ENCODE data around the gene DNAJC5. TPM values are rescaled to one million over a fixed set of nuclear protein-coding genes. Genes with fewer than 3 reads are reported as not detected.

DNAJC5 gene
- 82.5 and 84.7 TPM in 2 replicates for total RNA-seq

GRCh38 chr20:63894358-63895201, at the start of gene DNAJC5:
TSS of gene DNAJC5 (plus strand) at chr20:63895126. CDS start at chr20:63928346, 33,220 bp downstream.

DNA sequence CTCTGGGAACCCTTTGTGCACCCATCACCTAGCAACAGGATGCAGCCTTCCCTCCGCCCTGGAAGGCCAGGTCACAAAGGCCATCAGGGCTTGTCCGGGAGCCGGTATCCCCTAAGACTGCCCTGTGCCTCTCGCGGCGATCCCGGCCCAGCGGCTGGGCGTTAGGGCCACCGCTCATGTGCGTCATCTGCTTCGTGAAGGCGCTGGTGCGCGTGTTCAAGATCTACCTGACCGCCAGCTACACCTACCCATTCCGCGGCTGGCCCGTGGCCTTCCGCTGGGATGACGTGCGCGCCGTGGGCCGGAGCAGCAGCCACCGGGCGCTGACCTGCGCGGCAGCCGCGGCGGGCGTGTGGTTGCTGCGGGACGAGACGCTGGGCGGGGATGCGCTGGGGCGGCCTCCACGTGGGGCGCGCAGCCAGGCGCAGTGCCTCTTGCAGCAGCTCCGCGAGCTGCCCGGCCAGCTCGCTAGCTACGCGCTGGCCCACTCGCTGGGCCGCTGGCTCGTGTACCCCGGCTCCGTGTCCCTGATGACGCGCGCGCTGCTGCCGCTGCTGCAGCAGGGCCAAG, 33.5 kb upstream of the DNAJC5 start, which contains the start of gene ABHD16B:
ABHD16B (plus strand) TSS at position 134 of the 570 bp plus-strand sequence; CDS start at position 177, 43 bp downstream.

GRCh38 chr20:63864978-63865640, 29.8 kb upstream of the DNAJC5 start, which contains the start of gene TPD52L2:
TSS of gene TPD52L2 (plus strand) at chr20:63865270. CDS start at chr20:63865366, 96 bp downstream.

DNA sequence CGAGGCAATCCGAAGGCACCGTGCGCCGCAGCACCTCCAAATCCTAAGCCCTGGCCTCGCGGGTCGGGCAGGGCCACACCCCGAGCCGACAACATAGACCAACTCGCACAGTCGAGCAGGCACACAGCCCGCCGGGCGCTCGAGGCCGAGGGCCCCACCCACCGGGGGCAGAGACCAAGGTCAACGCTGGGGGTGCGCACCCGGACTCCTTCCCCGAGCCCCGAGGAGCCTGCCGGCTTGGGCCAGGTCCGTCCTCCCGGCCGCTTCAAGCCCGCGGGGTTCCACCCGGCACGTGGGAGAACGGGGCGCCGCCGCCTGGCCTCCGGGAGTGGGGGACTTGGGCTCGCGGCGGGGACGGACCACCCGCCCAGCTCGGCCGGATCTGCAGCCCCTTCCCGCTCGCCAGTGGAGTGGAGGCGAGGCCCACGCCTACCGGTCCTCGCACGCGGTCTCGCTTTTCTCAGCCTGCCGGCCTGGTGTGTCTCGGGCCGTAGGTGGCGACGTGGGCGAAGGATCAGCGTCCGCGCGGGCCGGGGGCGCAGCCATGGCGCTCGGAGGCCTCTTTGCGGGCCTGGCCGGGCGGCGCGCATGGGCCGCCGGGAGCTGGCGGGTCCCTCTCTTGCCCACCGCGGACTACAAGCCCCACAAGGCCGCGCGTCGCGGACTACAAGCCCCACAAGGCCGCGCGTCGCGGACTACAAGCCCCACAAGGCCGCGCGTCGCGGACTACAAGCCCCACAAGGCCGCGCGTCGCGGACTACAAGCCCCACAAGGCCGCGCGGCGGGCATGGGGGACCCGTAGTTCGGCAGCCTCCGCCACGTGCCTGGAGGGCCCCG, 61.1 kb downstream of the DNAJC5 start, which contains the start of gene UCKL1:
UCKL1 (minus strand) TSS at position 590 of the 837 bp plus-strand sequence; CDS start at position 546, 44 bp downstream.

GRCh38 chr20:63969838-63970713, 75.2 kb downstream of the DNAJC5 start, which contains the start of gene ZNF512B:
TSS of gene ZNF512B (minus strand) at chr20:63969930. CDS start at chr20:63967950, 1,980 bp downstream.

DNA sequence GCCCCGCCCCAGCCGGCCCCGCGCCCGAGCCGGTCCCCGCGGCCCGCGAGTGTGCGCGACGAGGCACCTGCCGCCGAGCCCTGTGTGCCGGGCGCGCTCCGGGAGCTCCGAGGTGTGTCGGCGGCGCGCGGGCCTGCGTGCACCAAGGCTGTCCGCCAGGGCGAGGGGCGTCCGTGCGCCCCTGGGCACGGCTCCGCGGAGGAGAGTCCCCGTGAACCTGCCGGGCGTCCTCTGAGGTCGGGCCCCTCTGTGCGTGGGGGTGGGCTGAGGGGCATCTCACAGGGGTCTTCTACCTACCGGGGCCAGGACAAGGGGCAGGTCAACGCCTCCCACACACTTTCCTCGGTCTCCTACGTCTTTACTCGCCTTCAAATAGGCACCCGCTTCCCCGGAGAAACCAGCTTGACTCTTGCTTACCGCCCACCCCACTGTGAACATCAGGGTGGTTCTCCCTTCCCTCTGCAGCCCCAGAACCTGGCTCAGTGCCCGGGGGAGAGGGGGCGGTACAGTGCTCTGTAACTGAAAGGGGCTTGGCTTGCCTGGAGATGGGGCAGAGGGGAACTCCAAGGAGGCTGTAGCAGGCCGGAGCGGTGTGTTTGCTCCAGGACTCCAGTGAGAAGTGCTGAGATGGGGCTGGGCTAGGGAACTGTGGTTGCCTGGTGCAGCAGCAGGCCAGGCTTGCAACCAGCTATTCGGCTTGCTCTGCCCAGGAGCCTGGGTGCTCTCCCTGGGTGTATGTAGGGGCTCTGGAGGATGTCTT, 84.8 kb downstream of the DNAJC5 start, which contains the start of gene SAMD10:
SAMD10 (minus strand) TSS at position 86 of the 760 bp plus-strand sequence. CDS start 175 bp downstream, outside the sequence.

GRCh38 chr20:63980806-63981728, 86.1 kb downstream of the DNAJC5 start, which contains the start of gene PRPF6:
TSS of gene PRPF6 (plus strand) at chr20:63981132. CDS start at chr20:63981246, 114 bp downstream.

Other genes starting within 250 kb of the DNAJC5 start
- 2.7 and 3.4 TPM in 2 replicates for gene STMN3, start 241.7 kb upstream of the DNAJC5 start, total RNA-seq
- gene RTEL1, start 236.8 kb upstream of the DNAJC5 start, total RNA-seq, result 10.0 and 13.1 TPM in 2 replicates
- 10.2 and 60.2 TPM in 2 replicates for gene TNFRSF6B, start 198.5 kb upstream of the DNAJC5 start, total RNA-seq
- gene ARFRP1, start 187.2 kb upstream of the DNAJC5 start, total RNA-seq, result 39.6 and 54.9 TPM in 2 replicates
- 17.9 and 21.7 TPM in 2 replicates for gene ZGPAT, start 187.1 kb upstream of the DNAJC5 start, total RNA-seq
- gene LIME1, start 158.5 kb upstream of the DNAJC5 start, total RNA-seq, result 2.2 and 4.3 TPM in 2 replicates
- 12.4 and 12.5 TPM in 2 replicates for gene SLC2A4RG, start 155.3 kb upstream of the DNAJC5 start, total RNA-seq
- gene ZBTB46, start 63.9 kb upstream of the DNAJC5 start, total RNA-seq, result 7.8 and 12.8 TPM in 2 replicates
- not detected in 2 replicates for gene ABHD16B, start 33.6 kb upstream of the DNAJC5 start, total RNA-seq
- 101 and 131 TPM in 2 replicates for gene TPD52L2, start 29.9 kb upstream of the DNAJC5 start, total RNA-seq
- 25.3 and 29.2 TPM in 2 replicates for gene UCKL1, start 61.3 kb downstream of the DNAJC5 start, total RNA-seq
- gene ZNF512B, start 74.8 kb downstream of the DNAJC5 start, total RNA-seq, result 9.9 and 10.3 TPM in 2 replicates
- gene SAMD10, start 84.5 kb downstream of the DNAJC5 start, total RNA-seq, result 1.8 and 2.2 TPM in 2 replicates
- 76.2 and 81.9 TPM in 2 replicates for gene PRPF6, start 86.0 kb downstream of the DNAJC5 start, total RNA-seq
- gene C20orf204, start 141.1 kb downstream of the DNAJC5 start, total RNA-seq, result 1.9 TPM in 2 replicates
- gene SOX18, start 154.5 kb downstream of the DNAJC5 start, total RNA-seq, result 16.0 and 23.7 TPM in 2 replicates
- gene TCEA2, start 168.1 kb downstream of the DNAJC5 start, total RNA-seq, result 25.1 and 39.3 TPM in 2 replicates
- 17.0 and 17.5 TPM in 2 replicates for gene RGS19, start 184.4 kb downstream of the DNAJC5 start, total RNA-seq
- 1.3 and 2.6 TPM in 2 replicates for gene OPRL1, start 185.0 kb downstream of the DNAJC5 start, total RNA-seq
- gene LKAAEAR1, start 189.3 kb downstream of the DNAJC5 start, total RNA-seq, result not detected in 2 replicates
- gene NPBWR2, start 212.4 kb downstream of the DNAJC5 start, total RNA-seq, result not detected in 2 replicates

Data from endothelial cell of coronary artery (primary cell).